Naive B cell (primary cell): ENCODE data around the gene PCDHGA12. TPM values are rescaled to one million over a fixed set of nuclear protein-coding genes. Genes with fewer than 3 reads are reported as not detected.
A peak's percentile ranks its signal among the peaks of the same experiment; 100 is the strongest.
"Not testable (repeated sequence)": the region's sequence is repeated elsewhere in the genome, so short reads cannot be mapped to it uniquely, and the experiment has no call there.

Experiments used
- ATAC-seq, 2 donors: fragments of 150-1000 bp; cut with Tn5 transposase; 2 replicates each; pipeline ENCODE4 v1.10.0; 2021; ENCODE audit warnings: low read depth in 2 of 2, mild to moderate bottlenecking in 2 of 2, moderate library complexity in 2 of 2
- DNase-seq: peaks from one replicate; pipeline ENCODE4 v3.0.0; 2022
- H3K27ac Mint-ChIP-seq, 6 donors: one replicate each; pipeline ENCODE4 v1.8.0; 2020 to 2022; ENCODE audit warnings: mild to moderate bottlenecking in 6 of 6, mixed read lengths in 6 of 6, moderate library complexity in 5 of 6, inconsistent platforms in 2 of 6
- H3K27me3 Mint-ChIP-seq, 3 donors: one replicate each; pipeline ENCODE4 v1.8.0; 2021 to 2022; ENCODE audit warnings: mixed read lengths in 3 of 3, mild to moderate bottlenecking in 1 of 3
- H3K36me3 Mint-ChIP-seq, 2 donors: one replicate each; pipeline ENCODE4 v1.8.0; 2020 to 2022; ENCODE audit warnings: mixed read lengths in 2 of 2, inconsistent platforms in 1 of 2, mild to moderate bottlenecking in 1 of 2
- H3K4me1 Mint-ChIP-seq, 3 donors: one replicate each; pipeline ENCODE4 v1.8.0; 2020 to 2022; ENCODE audit warnings: mixed read lengths in 3 of 3, inconsistent platforms in 1 of 3, mild to moderate bottlenecking in 1 of 3, moderate library complexity in 1 of 3
- H3K4me3 Mint-ChIP-seq, 8 donors: one replicate each; pipeline ENCODE4 v1.8.0; 2020 to 2022; ENCODE audit warnings: mild to moderate bottlenecking in 8 of 8, mixed read lengths in 8 of 8, moderate library complexity in 8 of 8, inconsistent platforms in 2 of 8
- H3K9me3 Mint-ChIP-seq, 7 donors: one replicate each; pipeline ENCODE4 v1.8.0; 2020 to 2022; ENCODE audit warnings: mixed read lengths in 7 of 7, mild to moderate bottlenecking in 5 of 7, inconsistent platforms in 2 of 7, moderate library complexity in 1 of 7
- polyA plus RNA-seq, 6 donors: library from polyadenylated mRNA; unstranded; fragments of 300-500 nt; fragmentation: Illumina TruSeq; gene quantifications; one replicate each; pipeline ENCODE4 v1.2.3, GENCODE V29; 2021; ENCODE audit warnings: low read depth in 6 of 6

Gene PCDHGA12
- polyA plus RNA-seq, 6 donors from 2014 or later = 0.09 to 0.16 (median 0.11) TPM; not detected in 3

GRCh38 chr5:141413540-141414069 lies 16.7 kb upstream of the PCDHGA12 start:
- H3K27me3 Mint-ChIP-seq = peaks cover 65 to 72% (median 67%) of the 10 kb centered on the region in 3 donors
- ATAC-seq (no peak), DNase-seq (no peak)
- peaks cover 38 to 48% of the 10 kb centered on the region in 2 donors for H3K36me3 Mint-ChIP-seq
- H3K4me1 Mint-ChIP-seq = peaks cover 11 to 27% (median 18%) of the 10 kb centered on the region in 3 donors
- peak overlapping the region in 4 of 6 donors; percentile 43 to 85 (median 66) for H3K27ac Mint-ChIP-seq
- H3K9me3 Mint-ChIP-seq = peaks cover 11 to 70% (median 48%) of the 10 kb centered on the region in 7 donors
- peak overlapping the region; percentile 74 to 93 (median 87) for H3K4me3 Mint-ChIP-seq

GRCh38 chr5:141414548-141415274 lies 15.6 kb upstream of the PCDHGA12 start:
- Mint-ChIP-seq H3K27me3 (peaks cover 62 to 69% (median 64%) of the 10 kb centered on the region in 3 donors), H3K27ac (peak overlapping the region in 3 of 6 donors; percentile 4 to 79 (median 36)), H3K36me3 (peaks cover 36 to 44% of the 10 kb centered on the region in 2 donors), H3K9me3 (peaks cover 9 to 64% (median 45%) of the 10 kb centered on the region in 7 donors), H3K4me1 (peaks cover 11 to 28% (median 18%) of the 10 kb centered on the region in 3 donors), H3K4me3 (peak overlapping the region in 6 of 8 donors; percentile 7 to 84 (median 60))
- ATAC-seq, DNase-seq: not testable (repeated sequence)

GRCh38 chr5:141415275-141415618 lies 15.1 kb upstream of the PCDHGA12 start:
- H3K4me3 Mint-ChIP-seq = peak overlapping the region in 5 of 8 donors; percentile 7 to 68 (median 46)
- peaks cover 33 to 39% of the 10 kb centered on the region in 2 donors for H3K36me3 Mint-ChIP-seq
- DNase-seq, ATAC-seq: not testable (repeated sequence)
- peaks cover 9 to 28% (median 18%) of the 10 kb centered on the region in 3 donors for H3K4me1 Mint-ChIP-seq
- peaks cover 9 to 64% (median 46%) of the 10 kb centered on the region in 7 donors for H3K9me3 Mint-ChIP-seq
- peaks cover 59 to 68% (median 63%) of the 10 kb centered on the region in 3 donors for H3K27me3 Mint-ChIP-seq
- peak overlapping the region in 3 of 6 donors; percentile 36 to 60 (median 53) for H3K27ac Mint-ChIP-seq

- Mint-ChIP-seq H3K27me3 (peaks cover 72 to 83% (median 72%) of the 10 kb centered on the region in 3 donors), H3K27ac (peak within 1 kb of the TSS in 5 of 6 donors; percentile 38 to 96 (median 92)), H3K4me1 (peaks cover 7 to 34% (median 18%) of the 10 kb centered on the region in 3 donors), H3K4me3 (peak within 1 kb of the TSS; percentile 16 to 68 (median 49)), H3K9me3 (peaks cover 11 to 84% (median 60%) of the 10 kb centered on the region in 7 donors), H3K36me3 (peaks cover 43 to 52% of the 10 kb centered on the region in 2 donors)
- DNase-seq = not testable (repeated sequence)
- peak in 1 of 2 donors; percentile 41 for ATAC-seq
Measured at GRCh38 chr5:141417494-141418172, 12.7 kb upstream of the PCDHGA12 start, which contains the start of gene PCDHGB7. PCDHGB7 (plus strand) TSS chr5:141417677; CDS start chr5:141417860, 183 bp downstream.

- Mint-ChIP-seq H3K4me3 (peak overlapping the region in 4 of 8 donors; percentile 45 to 64 (median 54)), H3K4me1 (peaks cover 3 to 21% (median 4%) of the 10 kb centered on the region in 3 donors)
- no peak for ATAC-seq
Measured at GRCh38 chr5:141419074-141419880, 11.0 kb upstream of the PCDHGA12 start.

GRCh38 chr5:141420855-141421488 lies 9.3 kb upstream of the PCDHGA12 start, which contains the start of gene PCDHGA11:
PCDHGA11 (plus strand) TSS chr5:141421051; CDS start chr5:141421228, 177 bp downstream.
- Mint-ChIP-seq H3K4me3 (peak within 1 kb of the TSS; percentile 56 to 89 (median 82)), H3K27ac (peak within 1 kb of the TSS in 5 of 6 donors; percentile 13 to 96 (median 94)), H3K27me3 (peaks cover 56 to 83% (median 68%) of the 10 kb centered on the region in 3 donors), H3K36me3 (peaks cover 26 to 41% of the 10 kb centered on the region in 2 donors), H3K4me1 (peaks cover 0 to 19% (median 0%) of the 10 kb centered on the region in 3 donors), H3K9me3 (peaks cover 13 to 70% (median 43%) of the 10 kb centered on the region in 7 donors)
- no peak for ATAC-seq
- DNase-seq = no peak

More at GRCh38 chr5:141419074-141419880, 11.0 kb upstream of the PCDHGA12 start:
- Mint-ChIP-seq H3K27me3 (peaks cover 65 to 80% (median 70%) of the 10 kb centered on the region in 3 donors), H3K9me3 (peaks cover 16 to 82% (median 56%) of the 10 kb centered on the region in 7 donors), H3K27ac (peak overlapping the region in 4 of 6 donors; percentile 73 to 96 (median 92)), H3K36me3 (peaks cover 37 to 52% of the 10 kb centered on the region in 2 donors)
- no peak for DNase-seq

- Mint-ChIP-seq H3K4me3 (peak overlapping the region; percentile 26 to 89 (median 74)), H3K27me3 (peaks cover 58 to 83% (median 63%) of the 10 kb centered on the region in 3 donors), H3K9me3 (peaks cover 13 to 67% (median 40%) of the 10 kb centered on the region in 7 donors), H3K36me3 (peaks cover 26 to 41% of the 10 kb centered on the region in 2 donors), H3K27ac (peak overlapping the region in 5 of 6 donors; percentile 13 to 94 (median 83)), H3K4me1 (peaks cover 0 to 19% (median 0%) of the 10 kb centered on the region in 3 donors)
- ATAC-seq (no peak), DNase-seq (no peak)
Measured at GRCh38 chr5:141421489-141421855, 8.8 kb upstream of the PCDHGA12 start.

GRCh38 chr5:141422742-141423291 lies 7.5 kb upstream of the PCDHGA12 start:
- peak overlapping the region in 2 of 8 donors; percentile 26 to 39 for H3K4me3 Mint-ChIP-seq
- peaks cover 0 to 14% (median 0%) of the 10 kb centered on the region in 3 donors for H3K4me1 Mint-ChIP-seq
- peaks cover 25 to 38% of the 10 kb centered on the region in 2 donors for H3K36me3 Mint-ChIP-seq
- peaks cover 57 to 87% (median 58%) of the 10 kb centered on the region in 3 donors for H3K27me3 Mint-ChIP-seq
- H3K9me3 Mint-ChIP-seq = peaks cover 13 to 67% (median 41%) of the 10 kb centered on the region in 7 donors
- ATAC-seq (no peak), DNase-seq (no peak)
- H3K27ac Mint-ChIP-seq = no peak overlapping the region

GRCh38 chr5:141427783-141428426 lies 2.4 kb upstream of the PCDHGA12 start:
- peaks cover 13 to 18% (median 13%) of the 10 kb centered on the region in 3 donors for H3K4me1 Mint-ChIP-seq
- peaks cover 16 to 44% of the 10 kb centered on the region in 2 donors for H3K36me3 Mint-ChIP-seq
- no peak overlapping the region for H3K27ac Mint-ChIP-seq
- peak overlapping the region in 1 of 8 donors; percentile 30 for H3K4me3 Mint-ChIP-seq
- peaks cover 16 to 59% (median 38%) of the 10 kb centered on the region in 7 donors for H3K9me3 Mint-ChIP-seq
- ATAC-seq (no peak), DNase-seq (no peak)
- peaks cover 50 to 85% (median 63%) of the 10 kb centered on the region in 3 donors for H3K27me3 Mint-ChIP-seq

GRCh38 chr5:141431286-141431685 lies 979 bp downstream of the PCDHGA12 start:
- Mint-ChIP-seq H3K4me3 (peak overlapping the region in 7 of 8 donors; percentile 70 to 88 (median 80)), H3K4me1 (peaks cover 13 to 20% (median 13%) of the 10 kb centered on the region in 3 donors), H3K36me3 (peaks cover 16 to 51% of the 10 kb centered on the region in 2 donors), H3K27ac (peak overlapping the region; percentile 35 to 90 (median 58)), H3K27me3 (peaks cover 58 to 70% (median 67%) of the 10 kb centered on the region in 3 donors), H3K9me3 (peaks cover 12 to 65% (median 42%) of the 10 kb centered on the region in 7 donors)
- peak in 1 of 2 donors; percentile 55 for ATAC-seq
- no peak for DNase-seq

- Mint-ChIP-seq H3K36me3 (peaks cover 16 to 51% of the 10 kb centered on the region in 2 donors), H3K4me3 (peak overlapping the region in 5 of 8 donors; percentile 42 to 88 (median 77)), H3K9me3 (peaks cover 12 to 61% (median 38%) of the 10 kb centered on the region in 7 donors), H3K27me3 (peaks cover 53 to 68% (median 67%) of the 10 kb centered on the region in 3 donors), H3K27ac (peak overlapping the region in 3 of 6 donors; percentile 49 to 90 (median 89)), H3K4me1 (peaks cover 13 to 20% (median 13%) of the 10 kb centered on the region in 3 donors)
- not testable (repeated sequence) for DNase-seq, ATAC-seq
Measured at GRCh38 chr5:141432308-141432707, 2.0 kb downstream of the PCDHGA12 start.
